NB4 (cell line): ENCODE measurements around the gene DHRS2.

Source experiments
- POLR2A ChIP-seq: IDR thresholded peaks from 2 replicates; pipeline ENCODE4 v1.6.1; 2011; ENCODE audit warnings: mild to moderate bottlenecking; ENCODE audit not compliant: insufficient read length; ENCODE audit errors: extremely low read depth
- TF ChIP-seq, protein P1 (sequence below): IDR thresholded peaks from one replicate; pipeline ENCODE4 v1.5.1; 2012; ENCODE audit warnings: low read depth, low read length
- TF ChIP-seq, protein P2 (sequence below): IDR thresholded peaks from 2 replicates; pipeline ENCODE4 v1.6.1; 2011; ENCODE audit warnings: low read depth, low read length

DNA sequence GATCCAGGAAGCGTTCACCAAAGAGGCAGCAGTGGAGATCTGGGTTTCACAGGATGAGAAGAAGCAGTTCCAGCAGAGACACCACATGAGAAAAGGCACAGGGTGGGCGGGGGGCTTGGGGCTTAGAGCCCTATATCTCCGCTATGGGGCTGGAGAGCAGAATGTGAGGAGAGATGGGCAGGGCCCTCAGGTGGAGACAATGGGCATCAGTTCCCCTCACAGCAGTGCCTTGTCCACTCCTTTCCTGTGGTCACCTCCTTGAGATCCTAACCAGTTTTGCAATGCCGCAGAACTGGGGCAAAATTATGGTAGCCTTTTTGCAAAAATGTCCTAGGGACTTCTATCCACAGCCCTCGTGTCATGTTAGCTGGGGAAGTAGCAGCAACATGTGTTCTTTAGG is 27.5 kb downstream of the DHRS2 start:
- TF ChIP-seq POLR2A = no peak
- TF ChIP-seq, protein P1, sequence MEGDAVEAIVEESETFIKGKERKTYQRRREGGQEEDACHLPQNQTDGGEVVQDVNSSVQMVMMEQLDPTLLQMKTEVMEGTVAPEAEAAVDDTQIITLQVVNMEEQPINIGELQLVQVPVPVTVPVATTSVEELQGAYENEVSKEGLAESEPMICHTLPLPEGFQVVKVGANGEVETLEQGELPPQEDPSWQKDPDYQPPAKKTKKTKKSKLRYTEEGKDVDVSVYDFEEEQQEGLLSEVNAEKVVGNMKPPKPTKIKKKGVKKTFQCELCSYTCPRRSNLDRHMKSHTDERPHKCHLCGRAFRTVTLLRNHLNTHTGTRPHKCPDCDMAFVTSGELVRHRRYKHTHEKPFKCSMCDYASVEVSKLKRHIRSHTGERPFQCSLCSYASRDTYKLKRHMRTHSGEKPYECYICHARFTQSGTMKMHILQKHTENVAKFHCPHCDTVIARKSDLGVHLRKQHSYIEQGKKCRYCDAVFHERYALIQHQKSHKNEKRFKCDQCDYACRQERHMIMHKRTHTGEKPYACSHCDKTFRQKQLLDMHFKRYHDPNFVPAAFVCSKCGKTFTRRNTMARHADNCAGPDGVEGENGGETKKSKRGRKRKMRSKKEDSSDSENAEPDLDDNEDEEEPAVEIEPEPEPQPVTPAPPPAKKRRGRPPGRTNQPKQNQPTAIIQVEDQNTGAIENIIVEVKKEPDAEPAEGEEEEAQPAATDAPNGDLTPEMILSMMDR = no peak
- TF ChIP-seq, protein P2, sequence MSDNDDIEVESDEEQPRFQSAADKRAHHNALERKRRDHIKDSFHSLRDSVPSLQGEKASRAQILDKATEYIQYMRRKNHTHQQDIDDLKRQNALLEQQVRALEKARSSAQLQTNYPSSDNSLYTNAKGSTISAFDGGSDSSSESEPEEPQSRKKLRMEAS = no peak
